Chondrocyte (in vitro differentiated cells): ENCODE results near the gene OSTF1. TPM values are rescaled to one million over a fixed set of nuclear protein-coding genes. Genes with fewer than 3 reads are reported as not detected.

Source experiments
- DNase-seq: peaks from one replicate; pipeline ENCODE4 v3.0.0; 2021; ENCODE audit warnings: mixed read lengths, low spot score
- H3K27ac Mint-ChIP-seq: one replicate; pipeline ENCODE4 v1.8.0; 2021; ENCODE audit warnings: mild to moderate bottlenecking, moderate library complexity, mixed read lengths; ENCODE audit not compliant: unreplicated experiment
- H3K27me3 Mint-ChIP-seq: 2 replicates; pipeline ENCODE4 v1.8.0; 2021; ENCODE audit warnings: low read depth, mixed read lengths
- H3K36me3 Mint-ChIP-seq: 2 replicates; pipeline ENCODE4 v1.8.0; 2021; ENCODE audit warnings: low read depth, mixed read lengths
- H3K4me1 Mint-ChIP-seq: 2 replicates; pipeline ENCODE4 v1.8.0; 2021; ENCODE audit warnings: low read depth, mild to moderate bottlenecking, mixed read lengths
- H3K4me3 Mint-ChIP-seq: one replicate; pipeline ENCODE4 v1.8.0; 2021; ENCODE audit warnings: mild to moderate bottlenecking, moderate library complexity, mixed read lengths; ENCODE audit not compliant: unreplicated experiment
- H3K9me3 Mint-ChIP-seq: 2 replicates; pipeline ENCODE4 v1.8.0; 2021; ENCODE audit warnings: low read depth, mixed read lengths
- total RNA-seq: library from RNA; stranded (reverse); gene quantifications from 3 replicates; pipeline ENCODE4 v1.2.1, GENCODE V29; 2021
- TF ChIP-seq, protein P1 (sequence below): fragments of 200-600 bp; sonication (generic); IDR thresholded peaks from 2 replicates; pipeline ENCODE4 v1.5.0; 2021; ENCODE audit warnings: antibody characterized with exemption, mild to moderate bottlenecking, moderate library complexity

The OSTF1 gene
- total RNA-seq, 1 donor from 2014 or later, result 30.8 TPM

DNA sequence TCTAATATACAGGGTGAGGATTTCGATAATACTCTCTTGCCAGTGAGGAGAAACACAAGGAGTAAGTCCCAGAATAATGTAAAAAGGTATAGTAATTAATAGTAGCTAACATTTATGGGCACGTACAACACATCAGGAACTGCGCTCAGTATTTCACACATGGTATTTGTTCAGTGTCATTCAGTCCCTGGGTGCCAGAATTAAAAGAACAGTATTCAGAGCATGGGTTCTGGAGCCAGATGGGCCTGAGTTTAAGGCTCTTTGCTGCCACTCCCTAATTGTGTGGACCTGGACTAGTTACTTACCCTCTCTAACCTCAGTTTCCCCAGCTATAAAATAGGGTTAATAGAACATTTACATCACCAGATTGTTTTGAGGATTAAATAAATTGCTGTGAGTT, 16.3 kb downstream of the OSTF1 start:
- H3K27ac Mint-ChIP-seq, result no peak overlapping the region
- H3K9me3 Mint-ChIP-seq, result no peaks in the 10 kb centered on the region
- TF ChIP-seq, protein P1, sequence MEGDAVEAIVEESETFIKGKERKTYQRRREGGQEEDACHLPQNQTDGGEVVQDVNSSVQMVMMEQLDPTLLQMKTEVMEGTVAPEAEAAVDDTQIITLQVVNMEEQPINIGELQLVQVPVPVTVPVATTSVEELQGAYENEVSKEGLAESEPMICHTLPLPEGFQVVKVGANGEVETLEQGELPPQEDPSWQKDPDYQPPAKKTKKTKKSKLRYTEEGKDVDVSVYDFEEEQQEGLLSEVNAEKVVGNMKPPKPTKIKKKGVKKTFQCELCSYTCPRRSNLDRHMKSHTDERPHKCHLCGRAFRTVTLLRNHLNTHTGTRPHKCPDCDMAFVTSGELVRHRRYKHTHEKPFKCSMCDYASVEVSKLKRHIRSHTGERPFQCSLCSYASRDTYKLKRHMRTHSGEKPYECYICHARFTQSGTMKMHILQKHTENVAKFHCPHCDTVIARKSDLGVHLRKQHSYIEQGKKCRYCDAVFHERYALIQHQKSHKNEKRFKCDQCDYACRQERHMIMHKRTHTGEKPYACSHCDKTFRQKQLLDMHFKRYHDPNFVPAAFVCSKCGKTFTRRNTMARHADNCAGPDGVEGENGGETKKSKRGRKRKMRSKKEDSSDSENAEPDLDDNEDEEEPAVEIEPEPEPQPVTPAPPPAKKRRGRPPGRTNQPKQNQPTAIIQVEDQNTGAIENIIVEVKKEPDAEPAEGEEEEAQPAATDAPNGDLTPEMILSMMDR, result no peak
- no peaks in the 10 kb centered on the region for H3K36me3 Mint-ChIP-seq
- DNase-seq, result no peak
- no peaks in the 10 kb centered on the region for H3K27me3 Mint-ChIP-seq
- H3K4me1 Mint-ChIP-seq, result peaks cover 24% of the 10 kb centered on the region
- H3K4me3 Mint-ChIP-seq, result no peak overlapping the region

GRCh38 chr9:75105019-75105540, 16.8 kb downstream of the OSTF1 start:
- TF ChIP-seq, protein P1, result no peak
- Mint-ChIP-seq H3K4me3 (no peak overlapping the region), H3K4me1 (peaks cover 24% of the 10 kb centered on the region), H3K27ac (peak overlapping the region; percentile 7), H3K9me3 (no peaks in the 10 kb centered on the region), H3K27me3 (no peaks in the 10 kb centered on the region), H3K36me3 (no peaks in the 10 kb centered on the region)
- DNase-seq, result no peak

DNA sequence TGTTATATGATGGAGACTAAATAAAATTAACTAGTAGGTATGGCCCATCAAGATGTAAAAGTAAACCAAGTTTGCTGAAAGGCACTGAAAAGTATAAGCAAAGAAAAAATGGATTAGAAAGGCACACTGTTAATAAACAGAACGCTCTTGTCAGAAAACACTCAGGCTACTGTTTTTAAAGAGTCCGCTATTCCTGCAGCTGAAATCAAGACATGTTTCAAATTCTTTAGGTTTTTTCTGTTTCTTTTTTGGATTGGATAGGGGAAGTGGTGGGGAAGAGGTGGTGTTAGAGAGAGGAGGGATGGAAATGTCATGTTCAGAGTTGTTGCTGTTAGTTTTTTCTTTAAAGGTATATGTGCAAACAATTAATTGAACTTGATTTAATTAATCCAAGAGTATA, 17.5 kb downstream of the OSTF1 start:
- DNase-seq, result no peak
- Mint-ChIP-seq H3K36me3 (no peaks in the 10 kb centered on the region), H3K27me3 (no peaks in the 10 kb centered on the region), H3K4me3 (no peak overlapping the region), H3K9me3 (no peaks in the 10 kb centered on the region), H3K27ac (peak overlapping the region; percentile 33), H3K4me1 (peaks cover 23% of the 10 kb centered on the region)
- TF ChIP-seq, protein P1, result no peak

DNA sequence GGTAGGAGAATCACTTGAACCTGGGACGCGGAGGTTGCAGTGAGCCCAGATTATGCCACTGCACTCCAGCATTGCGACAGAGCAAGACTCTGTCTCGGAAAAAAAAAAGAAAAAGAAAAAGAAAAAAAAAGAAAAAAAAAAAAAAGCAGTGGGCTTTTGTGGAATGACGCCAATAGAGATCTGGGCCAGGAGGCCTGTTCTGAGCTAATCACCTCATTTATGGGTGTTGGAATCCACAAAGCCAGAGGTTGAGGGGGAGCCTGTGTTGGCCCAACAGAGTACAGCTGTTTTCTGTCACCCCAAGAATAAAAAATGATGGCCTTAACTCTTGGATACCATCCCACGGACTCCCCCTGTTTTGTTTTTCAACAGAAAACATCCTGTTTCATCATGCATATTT, 18.5 kb downstream of the OSTF1 start:
- no peak overlapping the region for H3K4me3 Mint-ChIP-seq
- TF ChIP-seq, protein P1, result no peak
- no peak overlapping the region for H3K27ac Mint-ChIP-seq
- DNase-seq, result no peak
- no peaks in the 10 kb centered on the region for H3K27me3 Mint-ChIP-seq
- H3K9me3 Mint-ChIP-seq, result no peaks in the 10 kb centered on the region
- peaks cover 20% of the 10 kb centered on the region for H3K4me1 Mint-ChIP-seq
- H3K36me3 Mint-ChIP-seq, result no peaks in the 10 kb centered on the region

DNA sequence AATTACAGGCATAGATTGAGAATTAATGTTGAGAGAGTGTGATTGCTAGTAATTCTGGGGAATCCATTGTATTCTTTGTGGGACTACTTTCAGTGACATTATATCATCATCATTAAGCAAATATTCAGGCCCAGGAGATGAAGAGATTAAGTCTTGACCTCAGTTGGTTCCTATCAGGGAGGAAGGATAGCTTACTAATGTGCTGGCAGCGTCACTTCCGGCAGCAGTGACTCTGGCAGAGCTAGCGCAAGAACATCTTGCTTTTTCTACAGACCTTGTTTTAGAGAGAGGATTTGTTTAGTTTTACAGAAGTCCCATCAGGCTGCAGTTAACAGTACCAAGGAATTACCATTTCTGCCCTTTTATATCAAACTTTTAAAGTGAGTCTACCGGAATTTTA, 20.3 kb downstream of the OSTF1 start:
- Mint-ChIP-seq H3K4me3 (no peak overlapping the region), H3K36me3 (no peaks in the 10 kb centered on the region), H3K27me3 (no peaks in the 10 kb centered on the region), H3K27ac (no peak overlapping the region), H3K4me1 (peaks cover 17% of the 10 kb centered on the region), H3K9me3 (no peaks in the 10 kb centered on the region)
- TF ChIP-seq, protein P1, result no peak
- DNase-seq, result no peak
